Kidney (tissue), 14 donors: ENCODE data around the gene FAM53B. TPM values are rescaled to one million over a fixed set of nuclear protein-coding genes. Genes with fewer than 3 reads are reported as not detected.
A peak's percentile ranks its signal among the peaks of the same experiment; 100 is the strongest.

Source experiments
- DNase-seq, 5 donors: peaks; one replicate each; pipeline ENCODE4 v3.0.0-alpha.2; 2013 to 2020
- FAIRE-seq: peaks from 2 replicates; lab custom pipeline; 2012; peaks lifted over from hg19 to GRCh38; lab: Jason Lieb, UNC
- H3K27ac ChIP-seq, 2 donors: one replicate each; pipeline ENCODE4 v1.7.0; 2013; ENCODE audit warnings: low read depth in 2 of 2, low read length in 2 of 2, inconsistent platforms in 1 of 2
- H3K27me3 ChIP-seq: one replicate; pipeline ENCODE4 v1.7.1; 2013; ENCODE audit warnings: low read length, inconsistent platforms; ENCODE audit not compliant: control insufficient read depth, insufficient read depth
- H3K36me3 ChIP-seq, 3 donors: one replicate each; pipeline versions ENCODE4 v1.7.0 to v1.7.1; 2013; ENCODE audit warnings: low read length in 3 of 3, control low read depth in 1 of 3, inconsistent platforms in 1 of 3; ENCODE audit not compliant: insufficient read depth in 3 of 3, control insufficient read depth in 2 of 3
- H3K4me1 ChIP-seq, 3 donors: one replicate each; pipeline versions ENCODE4 v1.7.0 to v1.7.1; 2013; ENCODE audit warnings: low read length in 3 of 3, inconsistent platforms in 1 of 3, low read depth in 1 of 3; ENCODE audit not compliant: control insufficient read depth in 2 of 3, insufficient read depth in 2 of 3
- H3K4me3 ChIP-seq, 3 donors: one replicate each; pipeline versions ENCODE4 v1.7.0 to v1.8.1; 2013; ENCODE audit warnings: low read length in 3 of 3, control low read depth in 1 of 3, inconsistent platforms in 1 of 3
- H3K9ac ChIP-seq, 3 donors: one replicate each; pipeline versions ENCODE4 v1.7.0 to v1.7.1; 2013; ENCODE audit warnings: low read length in 3 of 3, control low read depth in 1 of 3, inconsistent platforms in 1 of 3
- H3K9me3 ChIP-seq, 3 donors: one replicate each; pipeline versions ENCODE4 v1.7.0 to v1.7.1; 2013; ENCODE audit warnings: low read length in 3 of 3, control low read depth in 1 of 3, inconsistent platforms in 1 of 3; ENCODE audit not compliant: control insufficient read depth in 2 of 3, insufficient read depth in 1 of 3
- CTCF ChIP-seq: IDR thresholded peaks from 3 replicates; pipeline ENCODE4 v1.5.1; 2012; ENCODE audit warnings: mild to moderate bottlenecking, moderate library complexity, borderline replicate concordance; ENCODE audit not compliant: insufficient read depth; ENCODE audit errors: extremely low read depth
- intact Hi-C: fragments of 100-400 bp; cut with DNase I; formaldehyde crosslinking; loops from one replicate; pipeline ENCODE4 v1.11.1; 2022
- polyA plus RNA-seq: library from polyadenylated mRNA; stranded (reverse); fragments of 350-450 nt; fragmentation: Illumina TruSeq; extraction: RNeasy Lipid Tissue Mini Kit (QIAGEN cat#74804); gene quantifications from one replicate; pipeline ENCODE4 v1.2.3, GENCODE V29; 2014; ENCODE audit warnings: low read depth, low replicate concordance; ENCODE audit not compliant: insufficient read depth
- total RNA-seq: library from RNA; stranded (reverse); fragmentation: NEBNext Ultra II Directional; extraction: Animal tissue kit (Norgen Biotek cat#: 25700); gene quantifications from one replicate; pipeline ENCODE4 v1.2.1, GENCODE V29; 2021
- donor health status: control.
- donor health status: control.
- donor health status: control.
- donor health status: control.
- donor health status: control.
- donor health status: DM: yes; HTN: yes; CAD: no.
- donor health status: Normal renal cell carcinoma (clear cell type).

FAM53B gene
- total and polyA plus RNA-seq, 2 donors from 2014 or later: 11.8 to 30.0 TPM

DNA sequence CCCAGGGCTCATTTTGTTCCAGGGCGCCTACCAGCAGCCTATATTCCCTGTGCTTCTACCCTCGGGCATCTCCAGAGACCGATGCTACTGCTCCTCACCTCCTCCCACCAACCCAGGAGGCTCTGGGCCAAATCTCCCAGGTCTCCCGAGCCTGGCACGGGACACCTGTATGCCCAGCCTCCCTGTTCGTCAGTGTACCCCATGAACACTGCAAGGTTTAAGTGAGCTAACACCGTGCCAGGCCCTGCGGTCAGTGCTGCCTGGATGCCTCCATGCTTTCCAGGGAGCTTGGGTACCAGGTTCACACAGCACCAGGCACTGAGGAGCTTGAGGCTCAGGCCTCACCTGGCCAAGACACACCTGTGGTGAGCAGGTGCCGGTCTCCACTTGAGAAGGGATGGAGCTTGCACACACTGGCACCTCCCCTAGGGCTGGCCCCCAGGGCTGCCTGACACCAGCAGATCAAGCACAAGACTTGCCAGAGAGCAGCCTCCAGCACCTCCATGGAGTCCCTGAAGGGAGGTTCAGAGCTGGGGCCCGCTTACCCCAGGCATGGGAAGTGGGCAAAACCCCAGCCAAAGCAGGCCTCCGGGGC is 80.3 kb downstream of the FAM53B start:
- Histone ChIP-seq H3K27ac (no peak overlapping the region), H3K36me3 (peaks cover 0 to 4% (median 3%) of the 10 kb centered on the region in 3 donors), H3K4me3 (no peak overlapping the region), H3K9ac (no peak overlapping the region), H3K27me3 (no peaks in the 10 kb centered on the region), H3K4me1 (peaks cover 0 to 11% (median 4%) of the 10 kb centered on the region in 3 donors), H3K9me3 (no peaks in the 10 kb centered on the region)
- no peak for TF ChIP-seq CTCF
- intact Hi-C loops: no loop called here
- FAIRE-seq (no peak), DNase-seq (no peak)

GRCh38 chr10:124663228-124663627 is 81.0 kb downstream of the FAM53B start:
- H3K9me3 ChIP-seq: no peaks in the 10 kb centered on the region
- no peak overlapping the region for H3K4me3 ChIP-seq
- H3K4me1 ChIP-seq: peaks cover 0 to 10% (median 0%) of the 10 kb centered on the region in 3 donors
- no peak for TF ChIP-seq CTCF
- no peaks in the 10 kb centered on the region for H3K27me3 ChIP-seq
- H3K27ac ChIP-seq: no peak overlapping the region
- no peak overlapping the region for H3K9ac ChIP-seq
- no peak for DNase-seq
- intact Hi-C loops: no loop called here
- peaks cover 0 to 4% (median 3%) of the 10 kb centered on the region in 3 donors for H3K36me3 ChIP-seq
- FAIRE-seq: no peak

DNA sequence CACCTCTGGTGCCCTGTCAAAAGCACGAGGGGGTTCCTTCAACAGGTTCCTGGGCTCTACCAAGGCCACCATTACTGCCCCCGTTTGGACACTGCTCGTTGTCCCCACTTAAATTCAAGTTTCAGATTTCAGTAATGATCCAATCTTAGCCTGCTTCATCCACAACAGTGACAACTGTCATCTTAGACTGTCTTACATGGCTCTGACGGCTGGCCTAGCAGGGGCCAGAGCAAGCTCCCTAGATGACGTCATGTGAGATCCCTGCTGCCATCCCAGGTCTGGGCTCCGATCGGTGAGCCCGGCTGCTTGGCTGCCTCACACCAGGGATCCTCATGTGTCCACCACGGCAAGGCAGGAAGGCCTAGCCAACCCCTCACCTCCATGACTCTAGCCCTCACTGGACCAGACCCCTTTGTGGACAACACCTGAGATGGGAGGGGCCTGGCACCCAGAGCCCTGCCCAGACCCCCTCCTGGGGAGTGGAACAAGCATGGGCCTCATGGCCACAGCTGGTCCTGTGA is 82.5 kb downstream of the FAM53B start:
- no peak for DNase-seq
- Histone ChIP-seq H3K4me1 (peaks cover 0 to 8% (median 0%) of the 10 kb centered on the region in 3 donors), H3K36me3 (peaks cover 0 to 4% (median 3%) of the 10 kb centered on the region in 3 donors)

More for the DNA sequence above, 82.5 kb downstream of the FAM53B start:
- H3K4me3 ChIP-seq: no peak overlapping the region
- no peak overlapping the region for H3K27ac ChIP-seq
- intact Hi-C loops: no loop called here
- peak overlapping the region in 1 of 3 donors; percentile 19 for H3K9ac ChIP-seq
- no peak for TF ChIP-seq CTCF
- H3K9me3 ChIP-seq: no peaks in the 10 kb centered on the region
- no peak for FAIRE-seq
- H3K27me3 ChIP-seq: no peaks in the 10 kb centered on the region
